Spleen (tissue), 11 donors: ENCODE results near the gene PGAP3. TPM values are rescaled to one million over a fixed set of nuclear protein-coding genes. Genes with fewer than 3 reads are reported as not detected.

ENCODE experiments used
- DNase-seq: peaks from one replicate; pipeline ENCODE4 v3.0.0-alpha.2; 2020
- H3K27ac ChIP-seq, 8 donors: fragments of 200-600 bp; sonication (generic) in 7 of 8; 1 replicate in 4 of 8; 2 replicates in 4 of 8; pipeline versions ENCODE4 v1.5.0 to v1.8.0; 2016 to 2021; ENCODE audit warnings: inconsistent platforms in 4 of 8, mild to moderate bottlenecking in 4 of 8, moderate library complexity in 1 of 8
- H3K27me3 ChIP-seq, 7 donors: fragments of 200-600 bp; sonication (generic) in 6 of 7; replicated peaks in 1 of 7; 1 replicate in 4 of 7; 2 replicates in 3 of 7; pipeline versions ENCODE4 v1.5.0 to v1.8.0; 2016 to 2021; ENCODE audit warnings: inconsistent platforms in 3 of 7, mild to moderate bottlenecking in 1 of 7
- H3K36me3 ChIP-seq, 6 donors: fragments of 200-600 bp; sonication (generic) in 5 of 6; 1 replicate in 4 of 6; 2 replicates in 2 of 6; pipeline versions ENCODE4 v1.5.0 to v1.8.0; 2016 to 2021; ENCODE audit warnings: inconsistent platforms in 2 of 6
- H3K4me1 ChIP-seq, 6 donors: fragments of 200-600 bp; sonication (generic) in 5 of 6; 1 replicate in 3 of 6; 2 replicates in 3 of 6; pipeline versions ENCODE4 v1.5.0 to v1.8.0; 2016 to 2021; ENCODE audit warnings: inconsistent platforms in 3 of 6
- H3K4me3 ChIP-seq, 8 donors: fragments of 200-600 bp; sonication (generic) in 7 of 8; 1 replicate in 4 of 8; 2 replicates in 4 of 8; pipeline versions ENCODE4 v1.5.0 to v1.8.0; 2016 to 2021; ENCODE audit warnings: inconsistent platforms in 4 of 8, mild to moderate bottlenecking in 4 of 8, moderate library complexity in 2 of 8
- H3K9me3 ChIP-seq, 8 donors: fragments of 200-600 bp; sonication (generic) in 7 of 8; 1 replicate in 4 of 8; 2 replicates in 4 of 8; pipeline versions ENCODE4 v1.5.0 to v1.8.0; 2016 to 2021; ENCODE audit warnings: inconsistent platforms in 4 of 8
- POLR2A ChIP-seq, 3 donors: fragments of 450-650 bp; IDR thresholded peaks; one replicate each; pipeline ENCODE4 v1.5.1; 2017; ENCODE audit warnings: antibody characterized with exemption in 3 of 3, mild to moderate bottlenecking in 1 of 3
- POLR2AphosphoS5 ChIP-seq, 3 donors: sonication (generic); formaldehyde crosslinking; IDR thresholded peaks; one replicate each; pipeline ENCODE4 v1.5.1; 2017; ENCODE audit warnings: antibody characterized with exemption in 3 of 3
- WGBS, 5 donors: extraction: QIAGEN DNeasy Blood & Tissue Kit in 3 of 5; methylation state at CpG; one replicate each; pipeline versions ENCODE4 v1.1.5 to v1.1.7; 2013 to 2018; 5-methylcytosine and 5-hydroxymethylcytosine counted together
- intact Hi-C: fragments of 100-400 bp; cut with DNase I; formaldehyde crosslinking; loops from one replicate; pipeline ENCODE4 v1.15.0; 2023; ENCODE audit warnings: low total_unique reads
- polyA plus RNA-seq, 3 donors: library from polyadenylated mRNA; stranded (reverse); fragments of 200-250 nt; gene quantifications; one replicate each; pipeline ENCODE4 v1.2.1, GENCODE V29; 2013
- total RNA-seq, 7 donors: library from RNA; depleted of rRNA in 3 of 7; stranded (reverse); fragments of >200 nt in 3 of 7; fragmentation: NEBNext Ultra II Directional in 4 of 7; extraction: Animal tissue kit (Norgen Biotek cat#: 25700) in 4 of 7; gene quantifications; one replicate each; pipeline versions ENCODE4 v1.1.0 to v1.2.1, GENCODE V29; 2016 to 2021
- TF ChIP-seq, protein P1 (sequence below), 11 experiments: fragments of 200-600 bp in 7 of 11; fragments of 450-650 bp in 4 of 11; sonication (generic) in 4 of 11; IDR thresholded peaks in 8 of 11; conservative IDR thresholded peaks in 3 of 11; 1 replicate in 7 of 11; 2 replicates in 4 of 11; pipeline versions ENCODE4 v1.4.0 to v1.8.0; 2016 to 2021; ENCODE audit warnings: antibody characterized with exemption in 11 of 11, inconsistent platforms in 4 of 11, mild to moderate bottlenecking in 1 of 11
- donor health status: healthy with polysubstance abuse.
- donor health status: DM: no; HTN: no; CAD: no; lungs with moderate emphysema.
- donor health status: DM: no; HTN: no; CAD: no.
- donor health status: Bipolar disorder and iron deficiency.
- donor health status: healthy.
- donor health status: DM: no; HTN: no; CAD: no.
- donor health status: DM: yes; HTN: yes; CAD: no.

Gene PGAP3
- total and polyA plus RNA-seq, 10 donors: 11.5 to 27.4 (median 19.5) TPM

GRCh38 chr17:39674702-39675389, 13.0 kb downstream of the PGAP3 start:
- H3K27me3 ChIP-seq: peaks cover 0 to 26% (median 14%) of the 10 kb centered on the region in 7 donors
- peaks cover 19 to 71% (median 54%) of the 10 kb centered on the region in 6 donors for H3K4me1 ChIP-seq
- H3K27ac ChIP-seq: peak overlapping the region in 6 of 8 donors; percentile 19 to 90 (median 74)
- H3K9me3 ChIP-seq: no peaks in the 10 kb centered on the region
- peak; percentile 77 for DNase-seq
- intact Hi-C loops: no loop called here
- 48 to 60% (median 53%) methylated on average over 10 to 11 of the region's 11 CpGs for WGBS, 5 donors
- TF ChIP-seq, protein P1, sequence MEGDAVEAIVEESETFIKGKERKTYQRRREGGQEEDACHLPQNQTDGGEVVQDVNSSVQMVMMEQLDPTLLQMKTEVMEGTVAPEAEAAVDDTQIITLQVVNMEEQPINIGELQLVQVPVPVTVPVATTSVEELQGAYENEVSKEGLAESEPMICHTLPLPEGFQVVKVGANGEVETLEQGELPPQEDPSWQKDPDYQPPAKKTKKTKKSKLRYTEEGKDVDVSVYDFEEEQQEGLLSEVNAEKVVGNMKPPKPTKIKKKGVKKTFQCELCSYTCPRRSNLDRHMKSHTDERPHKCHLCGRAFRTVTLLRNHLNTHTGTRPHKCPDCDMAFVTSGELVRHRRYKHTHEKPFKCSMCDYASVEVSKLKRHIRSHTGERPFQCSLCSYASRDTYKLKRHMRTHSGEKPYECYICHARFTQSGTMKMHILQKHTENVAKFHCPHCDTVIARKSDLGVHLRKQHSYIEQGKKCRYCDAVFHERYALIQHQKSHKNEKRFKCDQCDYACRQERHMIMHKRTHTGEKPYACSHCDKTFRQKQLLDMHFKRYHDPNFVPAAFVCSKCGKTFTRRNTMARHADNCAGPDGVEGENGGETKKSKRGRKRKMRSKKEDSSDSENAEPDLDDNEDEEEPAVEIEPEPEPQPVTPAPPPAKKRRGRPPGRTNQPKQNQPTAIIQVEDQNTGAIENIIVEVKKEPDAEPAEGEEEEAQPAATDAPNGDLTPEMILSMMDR (IDR thresholded peaks at IDR 0.05 in 8 of 11, conservative IDR thresholded peaks at IDR 0.05 in 3 of 11): no peak
- no peak for TF ChIP-seq POLR2A (IDR thresholded peaks at IDR 0.05)
- TF ChIP-seq POLR2AphosphoS5 (IDR thresholded peaks at IDR 0.05): no peak
- H3K36me3 ChIP-seq: peaks cover 0 to 9% (median 0%) of the 10 kb centered on the region in 6 donors
- no peak overlapping the region for H3K4me3 ChIP-seq

DNA sequence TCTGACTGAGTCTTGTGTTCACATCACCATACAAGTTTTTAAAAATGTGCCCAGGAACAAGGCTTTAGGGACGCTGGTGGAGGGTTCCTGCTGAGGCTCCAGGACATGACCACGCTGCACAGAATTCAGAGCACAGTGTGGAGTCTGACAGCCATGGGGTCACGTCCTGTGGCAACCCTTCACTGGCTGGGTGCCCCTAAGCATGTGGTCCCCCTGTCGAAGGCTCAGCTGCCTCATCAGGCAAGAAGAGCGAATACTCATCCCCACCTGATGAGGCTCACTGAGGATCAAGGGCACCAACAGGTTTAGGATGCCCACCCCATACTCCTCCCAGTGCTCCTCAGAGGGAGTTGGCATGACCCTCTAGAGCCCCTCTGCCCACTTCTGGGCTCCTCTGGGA, 13.7 kb downstream of the PGAP3 start:
- no peaks in the 10 kb centered on the region for H3K9me3 ChIP-seq
- H3K27ac ChIP-seq: peak overlapping the region in 1 of 8 donors; percentile 90
- peaks cover 12 to 68% (median 47%) of the 10 kb centered on the region in 6 donors for H3K4me1 ChIP-seq
- no peak overlapping the region for H3K4me3 ChIP-seq
- H3K36me3 ChIP-seq: peaks cover 0 to 9% (median 0%) of the 10 kb centered on the region in 6 donors
- intact Hi-C loops: no loop called here
- H3K27me3 ChIP-seq: peaks cover 0 to 33% (median 20%) of the 10 kb centered on the region in 7 donors
- TF ChIP-seq POLR2A (IDR thresholded peaks at IDR 0.05): no peak
- TF ChIP-seq, protein P1 (IDR thresholded peaks at IDR 0.05 in 8 of 11, conservative IDR thresholded peaks at IDR 0.05 in 3 of 11): no peak
- no peak for TF ChIP-seq POLR2AphosphoS5 (IDR thresholded peaks at IDR 0.05)
- 83 to 87% (median 85%) methylated on average over 5 of the region's 5 CpGs for WGBS, 5 donors
- DNase-seq: peak; percentile 50

- intact Hi-C loops: no loop called here
- Histone ChIP-seq H3K27me3 (peaks cover 4 to 39% (median 27%) of the 10 kb centered on the region in 7 donors), H3K9me3 (no peaks in the 10 kb centered on the region), H3K4me3 (no peak overlapping the region), H3K27ac (no peak overlapping the region), H3K36me3 (peaks cover 0 to 5% (median 0%) of the 10 kb centered on the region in 6 donors), H3K4me1 (peaks cover 10 to 68% (median 48%) of the 10 kb centered on the region in 6 donors)
- DNase-seq: peak; percentile 68
- TF ChIP-seq, protein P1 (IDR thresholded peaks at IDR 0.05 in 8 of 11, conservative IDR thresholded peaks at IDR 0.05 in 3 of 11): no peak
- no peak for TF ChIP-seq POLR2AphosphoS5 (IDR thresholded peaks at IDR 0.05)
- WGBS, 5 donors: 79 to 88% (median 81%) methylated on average over 13 of the region's 13 CpGs
These were observed 14.3 kb downstream of the PGAP3 start for GRCh38 chr17:39673335-39674081.
